Measurements from ENCODE around the gene JAK1. TPM values are rescaled to one million over a fixed set of nuclear protein-coding genes. Genes with fewer than 3 reads are reported as not detected.
"Not testable (repeated sequence)": the region's sequence is repeated elsewhere in the genome, so short reads cannot be mapped to it uniquely, and the experiment has no call there.

JAK1 gene
- polyA plus RNA-seq (ENCODE audit: insufficient read length in 4 of 4) = 100 to 1,000 TPM; 101 to 108 (median 103) TPM

DNA sequence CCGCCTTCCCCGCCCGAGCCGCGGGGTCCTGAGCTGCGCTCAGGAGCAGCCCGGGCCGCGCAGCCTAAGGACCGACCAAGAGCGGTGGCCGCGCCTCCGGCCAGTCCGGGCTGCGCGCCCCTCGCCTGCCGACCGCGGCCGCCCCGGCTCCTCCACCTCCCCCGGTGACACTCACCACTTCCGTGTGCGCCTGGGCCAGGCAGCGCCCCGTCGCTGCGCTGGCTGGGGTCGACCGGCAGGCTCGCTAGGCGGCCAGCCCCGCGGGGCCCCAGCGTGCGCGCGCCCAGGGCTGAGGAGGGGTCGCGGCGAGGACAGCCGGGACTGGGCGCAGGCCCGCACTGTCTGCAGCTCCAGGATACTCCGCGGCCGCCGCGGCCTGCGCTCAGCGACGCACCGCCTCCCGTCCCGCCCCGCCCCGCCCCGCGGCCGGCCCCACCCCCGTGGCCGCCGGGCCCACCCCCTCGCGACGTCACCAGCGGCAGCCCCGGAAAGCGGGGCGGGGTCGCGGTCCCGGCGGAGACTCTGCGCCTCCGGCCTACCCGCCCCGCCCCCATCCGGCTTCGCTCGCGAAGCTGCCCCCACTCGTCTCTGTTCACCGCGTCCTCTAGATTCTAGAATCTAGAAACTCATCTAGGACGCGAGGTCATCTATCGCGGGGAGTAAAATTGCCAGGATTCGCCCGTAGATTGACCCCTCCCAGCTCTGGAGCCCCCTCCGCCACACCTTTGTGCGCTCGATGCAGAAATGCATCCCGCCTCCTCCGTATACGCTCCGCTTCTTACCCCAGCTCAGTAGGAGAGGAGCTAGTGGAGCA is at the start of gene JAK1:
Gene JAK1, minus strand, starts transcription at position 392 of the 814 bp plus-strand sequence. CDS start 80,285 bp downstream, outside the sequence.
- peak; percentile 65 to 76 (median 72) for DNase-seq (ENCODE audit: low read depth in 4 of 4, low spot score in 2 of 4)

DNA sequence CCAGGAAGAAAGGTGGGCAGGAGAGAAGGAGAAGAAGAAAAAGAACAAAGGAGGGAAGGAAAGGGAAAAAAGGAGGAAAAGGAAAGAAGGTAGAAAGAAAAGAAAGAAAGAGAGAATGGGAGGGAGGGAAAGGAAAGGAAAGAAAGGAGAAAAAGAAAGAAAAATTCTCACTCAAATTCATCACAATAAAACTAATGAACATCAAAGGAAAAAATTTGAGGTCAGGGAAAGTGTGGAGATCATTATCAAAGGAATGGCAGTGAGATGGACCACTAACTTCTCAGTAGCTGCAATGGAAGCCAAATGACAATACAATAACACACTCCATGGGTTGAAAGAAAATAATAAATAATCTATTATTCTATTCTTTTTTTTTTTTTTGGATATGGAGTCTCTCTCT is 48.0 kb upstream of the JAK1 start:
- DNase-seq (ENCODE audit: low read depth in 4 of 4, low spot score in 2 of 4) = no peak

DNA sequence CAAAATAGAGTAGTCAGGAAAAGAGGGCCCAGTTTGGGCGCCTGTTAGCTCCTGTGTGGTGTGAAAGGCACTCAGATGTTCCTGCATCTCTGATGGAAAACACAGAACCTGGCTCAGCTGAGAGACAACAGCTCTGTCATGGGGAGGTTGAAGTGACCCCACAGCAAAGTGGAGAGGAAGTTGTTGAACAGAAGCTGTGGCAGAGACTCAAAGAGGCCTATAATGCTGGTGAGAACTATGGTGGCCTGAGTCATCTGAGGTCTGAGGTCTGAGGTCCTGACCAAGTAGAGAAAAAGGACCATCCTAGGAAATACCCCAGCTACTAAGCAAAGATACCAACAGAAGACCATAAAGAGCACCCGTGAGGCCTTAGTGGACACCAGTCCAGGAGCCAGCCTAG is 45.6 kb upstream of the JAK1 start:
- no peak for DNase-seq (ENCODE audit: low read depth in 4 of 4, low spot score in 2 of 4)

DNA sequence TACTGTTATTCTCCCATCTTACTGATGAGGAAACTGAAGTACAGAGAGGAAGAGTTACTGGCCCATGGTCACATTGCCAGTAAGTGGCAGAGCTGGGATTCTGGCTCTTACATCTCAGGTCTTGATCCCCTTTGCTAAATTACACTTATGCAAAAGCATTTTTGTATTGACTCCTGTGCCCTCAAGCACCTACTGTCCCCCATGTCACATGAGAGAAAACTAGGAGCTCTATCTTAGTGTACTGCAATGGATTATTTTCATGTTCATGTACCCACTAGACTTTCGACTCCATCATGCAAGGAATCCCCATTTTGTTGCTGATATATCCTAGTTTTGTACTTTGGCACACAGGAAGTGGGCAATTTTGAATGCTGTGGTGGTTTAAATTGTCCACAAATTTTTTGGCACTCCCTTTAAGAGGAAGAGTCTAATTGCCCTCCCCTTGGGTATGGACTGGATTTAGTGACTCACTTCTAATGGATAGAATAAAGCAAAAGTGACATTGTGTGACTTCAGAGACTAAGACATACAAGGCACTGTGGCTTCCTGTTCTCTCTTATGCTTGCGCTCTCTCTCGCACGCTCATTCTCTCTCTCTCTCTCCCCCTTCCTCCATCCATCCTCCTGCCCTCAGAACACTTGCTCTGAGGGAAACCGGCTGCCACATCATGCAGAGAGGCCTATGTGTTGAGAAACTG is 43.5 kb upstream of the JAK1 start:
- DNase-seq (ENCODE audit: low read depth in 4 of 4, low spot score in 2 of 4) = no peak

DNA sequence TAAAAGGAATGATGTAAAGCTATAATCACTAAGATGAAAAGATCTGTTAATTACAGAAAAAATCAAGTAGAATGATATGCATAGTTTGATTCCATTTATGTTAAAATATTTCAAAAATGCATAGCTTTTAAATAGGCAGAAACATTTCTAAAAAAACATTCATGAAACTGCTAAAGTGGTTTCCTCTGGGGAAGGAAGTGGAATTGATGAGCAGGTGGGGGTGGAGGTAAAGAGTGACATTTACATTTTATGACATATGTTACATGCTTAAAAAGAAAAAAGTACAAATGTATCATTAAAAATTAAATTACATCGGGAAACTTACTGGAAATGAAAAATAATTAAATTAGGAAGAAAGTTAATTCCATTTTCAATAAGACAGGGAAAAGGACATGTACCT is 42.8 kb upstream of the JAK1 start:
- DNase-seq (ENCODE audit: low read depth in 4 of 4, low spot score in 2 of 4) = no peak

DNA sequence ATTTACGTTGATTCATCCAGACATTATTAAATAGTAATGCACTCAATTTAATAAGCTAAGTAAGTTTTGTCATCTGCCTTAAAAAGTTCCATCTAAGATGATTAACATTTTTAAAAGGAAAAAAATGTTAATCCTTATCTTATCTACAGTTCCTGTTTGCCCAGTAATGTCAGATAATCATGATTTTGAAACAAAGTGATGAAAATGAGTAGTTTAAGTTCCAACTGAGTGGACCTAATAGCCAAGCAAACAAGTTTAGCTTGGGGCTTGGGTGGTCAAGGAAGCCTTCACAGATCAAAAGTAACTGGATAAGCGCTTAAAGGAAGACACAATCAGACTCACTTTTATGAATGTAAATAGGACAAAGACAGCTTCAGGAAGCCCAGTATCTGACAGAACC is 40.5 kb upstream of the JAK1 start:
- no peak for DNase-seq (ENCODE audit: low read depth in 4 of 4, low spot score in 2 of 4)

DNA sequence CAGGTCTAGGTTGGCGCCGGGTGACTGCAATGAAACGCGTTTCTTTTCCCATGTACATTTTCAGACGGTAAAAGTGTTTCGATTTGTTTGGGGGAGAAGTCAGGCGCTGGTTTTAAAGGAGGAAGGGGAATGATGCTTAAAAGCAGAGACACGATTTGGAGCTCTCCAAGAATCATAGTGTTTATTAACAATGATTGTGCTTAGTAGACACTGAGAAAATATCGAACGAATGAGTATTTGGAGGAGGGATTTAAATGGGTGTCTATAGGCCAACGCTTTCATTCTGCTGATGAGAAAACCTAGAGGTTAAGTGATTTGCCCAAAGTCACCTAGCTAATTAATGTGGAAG is 36.9 kb upstream of the JAK1 start:
- DNase-seq (ENCODE audit: low read depth in 4 of 4, low spot score in 2 of 4) = no peak

DNA sequence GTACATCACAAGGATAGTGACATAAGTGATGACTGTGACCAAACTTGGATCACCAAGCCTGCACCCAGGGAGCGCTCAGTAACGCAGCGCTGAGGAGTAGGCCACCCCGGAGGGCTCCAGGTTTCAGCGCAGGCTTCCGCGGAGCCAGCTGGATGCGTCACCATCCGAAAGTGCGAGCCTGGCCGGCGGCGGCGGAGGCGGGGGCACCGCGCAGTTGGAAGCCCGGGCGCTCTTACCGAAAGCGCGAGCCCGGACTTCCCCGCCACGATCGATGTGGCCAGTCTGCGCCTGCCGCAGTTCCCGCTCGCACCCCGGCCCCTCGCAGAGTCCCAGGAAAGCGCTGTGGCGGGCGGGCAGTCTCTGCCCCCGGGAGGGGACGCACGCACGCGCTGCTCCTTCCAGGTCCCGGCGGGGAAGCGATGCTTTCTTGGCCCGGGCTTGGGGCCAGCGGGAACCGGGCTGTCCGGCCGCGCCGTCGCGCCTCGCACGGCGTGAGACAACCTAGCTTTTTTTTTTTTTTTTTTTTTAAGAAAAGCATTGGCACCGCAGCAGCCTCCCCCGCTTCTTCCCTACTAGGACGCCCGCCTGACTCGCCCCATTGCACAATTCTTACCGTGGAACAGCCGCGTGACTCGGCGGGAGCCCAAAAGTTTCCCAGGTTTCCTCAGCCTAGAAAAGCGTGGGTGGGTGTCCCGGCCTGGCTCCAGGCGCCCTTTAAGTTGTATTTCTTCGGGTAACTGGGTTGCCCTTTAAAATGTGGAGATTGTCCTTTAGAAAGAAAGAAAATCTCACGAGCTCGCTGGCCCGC is 36.4 kb upstream of the JAK1 start:
- DNase-seq (ENCODE audit: low read depth in 4 of 4, low spot score in 2 of 4) = peak in 3 of 4 donors; percentile 32 to 40 (median 38)

DNA sequence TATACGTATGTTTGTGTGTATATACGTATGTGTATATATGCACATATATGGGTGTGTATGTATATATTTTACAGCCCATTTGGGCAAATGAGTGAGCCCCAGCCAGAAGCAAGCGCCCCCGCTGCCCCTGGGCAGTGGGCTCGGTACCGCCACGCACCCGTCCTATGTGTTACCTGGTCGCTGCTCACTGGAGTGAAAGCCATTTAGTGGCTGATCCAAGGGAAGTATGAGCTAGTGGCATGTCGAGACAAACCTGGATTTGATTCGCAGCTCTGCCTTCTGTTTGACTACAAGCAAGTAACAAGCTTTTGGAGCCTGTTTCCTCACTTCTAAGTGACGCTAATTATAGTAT is 35.8 kb upstream of the JAK1 start:
- peak in 1 of 4 donors; percentile 49 for DNase-seq (ENCODE audit: low read depth in 4 of 4, low spot score in 2 of 4)

DNA sequence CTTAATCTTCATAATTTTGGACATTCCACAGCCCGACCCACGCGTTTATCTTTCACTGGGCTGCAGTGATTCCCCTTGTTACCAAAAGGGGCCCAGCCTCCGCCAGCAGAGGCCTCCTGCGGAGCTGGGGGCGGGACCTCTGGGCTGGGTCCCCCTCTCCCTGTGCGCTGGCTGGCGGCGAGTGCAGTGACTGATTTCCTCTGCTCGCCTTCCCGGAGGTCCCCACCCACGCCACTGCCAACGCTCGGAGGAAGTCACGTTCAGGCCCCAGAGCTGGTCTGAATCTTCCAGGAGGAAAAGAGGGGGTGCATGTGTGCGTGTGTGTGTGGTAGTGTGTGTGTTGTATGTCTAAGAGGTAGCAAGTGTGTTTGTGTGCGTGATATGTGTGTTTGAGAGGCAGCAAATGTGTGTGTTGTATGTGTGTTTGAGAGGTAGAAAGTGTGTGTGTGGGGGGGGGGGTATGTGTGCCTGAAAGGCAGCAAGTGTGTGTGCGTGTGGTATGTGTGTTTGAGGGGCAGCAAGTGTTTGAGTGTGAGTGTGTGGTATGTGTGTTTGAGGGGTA is 35.0 kb upstream of the JAK1 start:
- no peak for DNase-seq (ENCODE audit: low read depth in 4 of 4, low spot score in 2 of 4)

DNA sequence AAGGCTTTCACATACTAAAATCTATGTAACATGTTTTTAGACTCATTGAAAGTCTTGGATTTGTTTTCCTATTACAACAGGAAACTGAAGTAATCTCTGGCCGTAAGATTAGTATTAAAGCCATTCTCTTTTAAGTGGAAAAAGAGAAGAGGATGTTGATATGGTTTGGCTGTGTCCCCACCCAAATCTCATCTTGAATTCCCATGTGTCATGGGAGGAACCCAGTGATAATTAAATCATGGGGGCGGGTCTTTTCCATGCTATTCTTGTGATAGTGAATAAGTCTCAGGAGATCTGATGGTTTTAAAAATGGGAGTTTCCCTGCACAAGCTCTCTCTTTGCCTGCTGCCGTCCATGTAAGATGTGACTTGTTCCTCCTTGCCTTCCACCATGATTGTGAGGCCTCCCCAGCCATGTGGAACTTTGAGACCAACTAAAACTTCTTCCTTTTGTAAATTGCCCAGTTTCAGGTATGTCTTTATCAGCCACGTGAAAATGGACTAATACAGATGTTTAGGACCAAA is 32.1 kb upstream of the JAK1 start:
- not testable (repeated sequence) for DNase-seq (ENCODE audit: low read depth in 4 of 4, low spot score in 2 of 4)

DNA sequence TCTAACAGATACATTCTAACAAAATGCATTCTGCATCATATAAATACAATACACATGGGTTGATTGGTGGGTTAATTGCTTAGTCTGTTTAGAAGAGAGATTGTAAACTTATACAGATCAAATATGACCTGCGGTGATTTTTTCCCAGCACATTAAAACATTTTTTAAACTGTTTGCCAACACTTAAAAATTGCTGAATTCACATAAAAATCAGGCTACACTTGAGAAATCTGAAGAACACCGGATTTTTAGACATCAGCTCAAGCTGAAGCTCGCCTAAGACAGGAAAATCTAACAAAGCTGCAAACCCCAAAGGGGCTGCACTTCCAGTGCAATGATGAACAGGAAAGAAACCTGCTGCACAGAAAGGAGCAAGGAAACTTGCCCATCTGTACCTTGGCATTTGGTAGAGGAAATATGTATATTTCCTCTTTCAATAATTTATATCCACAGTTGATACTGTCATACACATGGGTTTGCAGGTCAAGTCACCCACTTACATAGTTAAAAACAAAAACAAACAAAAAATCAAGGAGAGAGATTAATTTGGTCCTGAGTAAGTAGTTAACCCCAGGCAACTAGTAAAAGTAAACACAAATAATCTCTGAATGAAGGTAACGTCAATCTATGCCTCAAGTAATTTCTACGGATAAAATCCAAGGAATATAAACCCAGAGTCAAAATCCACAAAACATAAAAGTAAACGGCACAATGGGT is 30.4 kb upstream of the JAK1 start:
- no peak for DNase-seq (ENCODE audit: low read depth in 4 of 4, low spot score in 2 of 4)

DNA sequence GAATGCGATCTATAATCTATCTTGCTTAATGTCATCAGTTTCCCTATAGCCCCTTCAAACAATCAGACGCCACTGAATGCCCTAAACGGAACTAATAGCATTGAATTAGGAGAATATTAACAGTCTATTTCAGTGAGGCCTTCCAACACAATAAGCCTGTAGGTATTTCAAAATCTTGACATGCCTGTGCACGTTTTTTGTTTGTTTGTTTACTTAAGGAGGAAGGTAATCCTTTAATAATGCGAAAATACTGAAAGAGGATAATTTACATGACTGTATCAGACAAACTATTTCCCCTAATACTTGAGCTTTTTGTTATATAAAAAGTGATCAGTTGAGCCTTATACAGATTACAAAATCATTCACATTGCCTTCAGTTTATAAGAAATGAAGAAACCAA is 29.0 kb upstream of the JAK1 start:
- DNase-seq (ENCODE audit: low read depth in 4 of 4, low spot score in 2 of 4) = no peak

DNA sequence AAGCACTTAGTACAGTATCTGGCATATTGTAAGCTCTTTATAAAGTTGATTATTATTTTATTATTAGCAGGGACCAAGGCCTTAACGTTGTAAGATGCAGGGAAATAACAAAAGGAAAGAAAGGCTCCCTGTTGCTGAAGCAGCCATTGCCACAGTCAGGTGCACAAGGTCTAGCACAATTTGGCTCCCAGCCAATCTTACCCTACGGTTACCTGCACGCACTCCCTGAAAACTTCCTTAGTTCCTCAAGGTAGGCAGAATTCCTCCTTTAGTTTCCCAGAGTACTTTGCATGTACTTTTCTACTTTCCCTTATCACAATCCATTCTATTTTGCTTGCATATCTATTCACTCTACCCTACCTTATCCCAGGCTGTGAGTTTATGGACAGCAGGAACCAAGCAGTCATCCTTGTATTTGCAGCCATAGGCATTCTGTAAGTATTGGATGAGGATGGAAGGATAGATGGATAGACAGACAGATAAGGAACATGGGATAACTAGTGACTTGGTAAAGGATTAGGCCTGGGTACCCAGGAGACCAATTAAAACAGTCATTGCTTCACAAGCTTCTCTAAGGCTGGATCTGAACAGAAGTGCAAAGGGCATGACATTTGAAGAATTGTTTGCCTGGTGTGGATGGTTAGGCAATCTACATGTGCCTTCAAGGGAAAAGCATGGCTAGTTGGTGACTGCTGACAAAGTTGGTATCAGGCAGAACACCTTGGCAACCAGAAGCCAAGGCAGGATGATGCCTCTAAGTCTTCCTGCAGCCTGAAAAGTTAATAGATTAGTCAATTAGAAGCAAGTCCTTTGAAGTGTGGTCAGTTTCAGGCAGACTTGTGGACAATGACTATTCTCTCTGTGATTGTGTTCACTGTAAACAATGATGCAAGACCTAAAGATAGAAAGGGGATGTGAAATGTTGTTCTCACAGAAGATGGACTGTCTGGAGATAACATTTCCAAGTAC is 20.8 kb upstream of the JAK1 start:
- no peak for DNase-seq (ENCODE audit: low read depth in 4 of 4, low spot score in 2 of 4)

DNA sequence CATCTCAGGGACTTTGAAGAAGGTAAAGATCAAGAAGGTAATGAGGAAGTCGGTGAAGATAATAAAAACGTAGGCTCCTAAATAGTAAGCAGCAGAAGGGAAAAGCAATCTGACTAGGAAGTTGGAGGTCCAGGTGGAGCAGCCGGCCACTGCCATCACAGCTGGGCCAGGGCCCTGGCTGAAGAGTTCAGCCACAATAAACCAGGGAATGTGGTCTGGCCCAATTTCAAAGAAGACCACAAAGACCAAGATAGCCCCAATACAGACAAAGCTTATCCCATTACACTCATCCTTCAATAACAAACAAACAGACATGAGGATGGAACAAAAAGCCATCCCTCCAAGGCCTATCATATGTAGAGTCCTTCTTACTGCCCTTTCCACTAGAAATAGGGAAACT is 18.4 kb upstream of the JAK1 start:
- no peak for DNase-seq (ENCODE audit: low read depth in 4 of 4, low spot score in 2 of 4)

DNA sequence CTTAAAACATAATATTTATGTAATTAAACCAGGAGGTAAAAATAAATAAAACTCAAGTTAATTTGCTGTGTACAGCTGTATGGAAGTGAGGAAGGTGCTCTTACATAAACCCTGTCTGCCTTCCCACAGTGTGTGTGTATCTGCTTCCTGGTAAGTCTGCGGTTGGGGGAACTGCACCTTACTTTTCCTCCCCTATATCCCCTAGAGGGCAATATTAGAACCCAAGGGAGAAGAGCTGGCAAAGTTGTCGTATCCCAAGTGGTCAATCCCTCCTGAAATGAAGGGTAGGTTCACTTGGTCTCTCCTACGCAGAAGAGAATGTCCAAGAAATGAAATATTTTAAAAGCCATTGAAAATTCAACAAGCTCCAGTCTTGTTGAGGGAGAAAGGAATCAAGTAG is 17.8 kb upstream of the JAK1 start:
- DNase-seq (ENCODE audit: low read depth in 4 of 4, low spot score in 2 of 4) = no peak

DNA sequence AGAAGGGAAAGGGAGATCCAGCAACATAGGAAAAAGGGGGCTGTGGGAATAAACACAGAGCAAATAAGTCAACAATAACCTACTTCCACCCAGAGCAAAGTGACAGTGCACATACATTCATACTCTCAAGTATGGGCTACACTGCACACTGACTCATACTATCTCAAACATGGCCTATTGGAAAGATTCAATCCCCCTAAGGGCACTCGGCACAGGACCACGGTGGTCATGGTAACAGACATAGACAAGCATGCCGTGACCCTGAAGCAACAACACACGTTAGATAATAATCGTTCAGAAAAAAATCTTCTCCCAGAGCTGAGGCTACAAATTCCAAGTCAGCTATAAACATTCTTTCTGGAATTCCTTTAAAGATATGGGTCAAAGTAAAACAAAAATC is 16.8 kb upstream of the JAK1 start:
- DNase-seq (ENCODE audit: low read depth in 4 of 4, low spot score in 2 of 4) = no peak

DNA sequence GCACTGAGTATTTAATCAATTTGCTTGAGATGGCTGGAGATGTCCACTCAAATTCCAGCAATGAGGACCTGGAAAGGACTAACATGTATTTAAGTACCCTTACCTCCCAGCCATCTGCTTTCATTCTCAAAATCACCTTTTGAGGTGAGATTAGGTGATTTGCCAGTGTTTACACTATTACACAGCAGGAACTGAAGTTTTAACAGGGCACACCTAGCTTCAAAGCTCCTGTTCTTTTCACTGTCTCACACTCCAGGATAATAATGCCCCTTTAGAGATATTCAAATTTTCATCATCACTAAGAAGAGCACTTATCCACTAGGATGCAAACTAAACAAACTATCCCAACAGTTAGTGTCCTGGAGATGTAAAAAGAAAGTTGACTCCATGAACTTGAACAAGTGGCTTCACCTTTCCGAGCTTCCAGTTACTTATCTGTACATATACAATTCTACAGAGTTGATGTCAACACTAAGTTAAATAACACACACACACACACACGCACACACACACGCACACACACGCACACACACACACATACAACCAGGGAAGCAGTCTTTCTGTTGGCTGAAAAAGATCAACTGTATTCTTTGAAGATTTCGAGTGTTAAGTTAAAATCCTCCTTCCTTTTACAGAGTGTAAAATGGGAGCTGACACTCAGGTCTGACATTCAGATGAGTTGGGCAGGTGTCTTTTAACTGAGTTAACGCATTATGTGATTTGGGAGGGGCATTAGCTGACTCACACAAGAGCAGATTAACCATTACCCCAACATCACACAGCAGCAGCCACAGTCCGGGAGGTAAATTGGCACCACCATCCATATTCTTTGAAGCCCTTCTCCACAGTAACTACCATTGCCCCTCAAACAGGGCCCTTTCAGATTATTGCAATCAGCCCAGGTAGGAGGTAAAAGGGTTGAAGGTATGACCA is 15.5 kb upstream of the JAK1 start:
- DNase-seq (ENCODE audit: low read depth in 4 of 4, low spot score in 2 of 4) = no peak

Measured in left renal cortex interstitium (tissue), 4 donors.